ENCODE results near the gene PIK3CA. TPM values are rescaled to one million over a fixed set of nuclear protein-coding genes. Genes with fewer than 3 reads are reported as not detected.

Gene PIK3CA
- total RNA-seq, 1 experiment from 2014 or later, result 12.0 TPM

GRCh38 chr3:179107617-179108016 lies 40.5 kb upstream of the PIK3CA start:
- no peak overlapping the region for H3K4me2 ChIP-seq (ENCODE audit: insufficient read depth, insufficient read length, low read length)
- H2BK120ac ChIP-seq (ENCODE audit: low read depth, low read length, poor library complexity, severe bottlenecking), result no peak overlapping the region
- H2AFZ ChIP-seq (ENCODE audit: low read length), result no peak overlapping the region
- Mint-ChIP-seq H3K9me3 (peaks cover 6 to 7% of the 10 kb centered on the region in 2 experiments; a peak in 4 of 5 replicates), H3K27ac (no peak overlapping the region), H3K4me1 (no peaks in the 10 kb centered on the region), H3K4me3 (no peak overlapping the region), H3K36me3 (ENCODE audit: insufficient read depth in 1 of 3, low read depth in 3 of 3) (peaks cover 0 to 6% (median 5%) of the 10 kb centered on the region in 3 experiments; a peak in 2 of 7 replicates), H3K27me3 (ENCODE audit: low read depth) (no peaks in the 10 kb centered on the region; the same call in 1 of the 2 replicates)
- H3K18ac ChIP-seq (ENCODE audit: insufficient read length, low read depth, low read length), result no peak overlapping the region
- no peak overlapping the region for H2BK12ac ChIP-seq (ENCODE audit: insufficient read length, low read depth, low read length)
- H3K79me2 ChIP-seq (ENCODE audit: insufficient read depth, low read length), result no peaks in the 10 kb centered on the region
- H3K23me2 ChIP-seq (ENCODE audit: insufficient read length, low read depth, low read length, poor library complexity, severe bottlenecking), result no peaks in the 10 kb centered on the region
- no peak overlapping the region for H3K4ac ChIP-seq (ENCODE audit: low read depth, low read length)
- H3K9ac ChIP-seq (ENCODE audit: extremely low read depth, insufficient read length, low read length), result no peak overlapping the region
- H3K27me3 ChIP-seq (ENCODE audit: insufficient read depth, low read length), result no peaks in the 10 kb centered on the region
- no peak overlapping the region for H2BK5ac ChIP-seq (ENCODE audit: insufficient read length, low read length)
- H3K56ac ChIP-seq (ENCODE audit: insufficient read length, low read depth, low read length), result no peak overlapping the region
- no peaks in the 10 kb centered on the region for H3K9me3 ChIP-seq (ENCODE audit: control insufficient read depth, low read depth, low read length)
- no peak overlapping the region for H3T11ph ChIP-seq (ENCODE audit: low read length)
- H4K5ac ChIP-seq (ENCODE audit: insufficient read length, low read depth, low read length), result no peak overlapping the region
- H4K91ac ChIP-seq (ENCODE audit: insufficient read length, low read depth, low read length), result no peak overlapping the region
- no peak overlapping the region for H2BK20ac ChIP-seq (ENCODE audit: low read depth, low read length, poor library complexity, severe bottlenecking)
- no peak overlapping the region for H4K8ac ChIP-seq (replicated peaks; ENCODE audit: insufficient read length, low read depth, low read length)
- H3K79me1 ChIP-seq (ENCODE audit: insufficient read depth, low read depth, low read length, poor library complexity, severe bottlenecking), result no peaks in the 10 kb centered on the region
- no peaks in the 10 kb centered on the region for H4K20me1 ChIP-seq (ENCODE audit: control insufficient read depth, insufficient read depth, insufficient read length)
- no CpG with 5 or more reads among the region's 3 CpGs for WGBS (ENCODE audit: extremely low coverage, insufficient read length, low lambda C conversion rate)
- no peak overlapping the region for H3K14ac ChIP-seq (ENCODE audit: insufficient read depth, low read length)
- no peaks in the 10 kb centered on the region for H3K4me1 ChIP-seq (ENCODE audit: insufficient read depth, low read length)
- no peak overlapping the region for H2BK15ac ChIP-seq (ENCODE audit: low read depth, low read length)
- no peak overlapping the region for H2AK5ac ChIP-seq (ENCODE audit: insufficient read length, low read length)
- H3K27ac ChIP-seq (ENCODE audit: insufficient read length, low read depth, low read length), result no peak overlapping the region
- H3K23ac ChIP-seq (ENCODE audit: insufficient read length, low read depth, low read length), result no peak overlapping the region
- TF ChIP-seq CTCF (conservative IDR thresholded peaks at IDR 0.05), result no peak
- DNase-seq, result no peak

Measured in H9 (cell line).